Sigmoid colon (tissue), 7 donors: ENCODE data around the gene RBM47. TPM values are rescaled to one million over a fixed set of nuclear protein-coding genes. Genes with fewer than 3 reads are reported as not detected.

Experiments
- DNase-seq: peaks from one replicate; pipeline ENCODE4 v3.0.0-alpha.2; 2019
- H3K27ac ChIP-seq, 4 donors: fragments of 200-600 bp; sonication (generic); one replicate each; pipeline ENCODE4 v1.5.1; 2016 to 2019; ENCODE audit warnings: mild to moderate bottlenecking in 1 of 4
- H3K27me3 ChIP-seq, 3 donors: fragments of 200-600 bp; sonication (generic); one replicate each; pipeline ENCODE4 v1.5.1; 2019; ENCODE audit warnings: mild to moderate bottlenecking in 1 of 3
- H3K36me3 ChIP-seq, 4 donors: fragments of 200-600 bp; sonication (generic); one replicate each; pipeline ENCODE4 v1.5.1; 2016 to 2019
- H3K4me1 ChIP-seq, 4 donors: fragments of 200-600 bp; sonication (generic); one replicate each; pipeline ENCODE4 v1.5.1; 2017 to 2019
- H3K4me3 ChIP-seq, 4 donors: fragments of 200-600 bp; sonication (generic); one replicate each; pipeline ENCODE4 v1.5.1; 2017 to 2019; ENCODE audit warnings: mild to moderate bottlenecking in 2 of 4, moderate library complexity in 1 of 4
- H3K9me3 ChIP-seq, 4 donors: fragments of 200-600 bp in 3 of 4; sonication (generic) in 3 of 4; one replicate each; pipeline versions ENCODE4 v1.5.1 to v1.6.1; 2013 to 2019
- EP300 ChIP-seq, 4 donors: sonication (generic); formaldehyde crosslinking; IDR thresholded peaks; one replicate each; pipeline ENCODE4 v1.6.1; 2017; ENCODE audit warnings: antibody characterized with exemption in 4 of 4
- POLR2A ChIP-seq, 2 donors: fragments of 450-650 bp; IDR thresholded peaks; one replicate each; pipeline ENCODE4 v1.6.1; 2016; ENCODE audit warnings: antibody characterized with exemption in 2 of 2, mild to moderate bottlenecking in 2 of 2, moderate library complexity in 2 of 2
- POLR2AphosphoS5 ChIP-seq, 4 donors: sonication (generic); formaldehyde crosslinking; IDR thresholded peaks; one replicate each; pipeline ENCODE4 v1.6.1; 2017; ENCODE audit warnings: antibody characterized with exemption in 4 of 4
- WGBS, 2 donors: extraction: QIAGEN DNeasy Blood & Tissue Kit; methylation state at CpG; one replicate each; pipeline ENCODE4 v1.1.7; 2013; 5-methylcytosine and 5-hydroxymethylcytosine counted together
- intact Hi-C: fragments of 100-400 bp; cut with DNase I; formaldehyde crosslinking; loops from one replicate; pipeline ENCODE4 v1.15.1; 2023
- polyA plus RNA-seq, 3 donors: library from polyadenylated mRNA; stranded (reverse); fragments of 200-250 nt; gene quantifications; one replicate each; pipeline ENCODE4 v1.2.3, GENCODE V29; 2013
- total RNA-seq, 4 donors: library from RNA; depleted of rRNA; stranded (reverse); fragments of >200 nt; gene quantifications; one replicate each; pipeline ENCODE4 v1.1.0, GENCODE V29; 2016
- TF ChIP-seq, protein P1 (sequence below), 4 experiments: fragments of 450-650 bp in 3 of 4; fragments of 200-600 bp in 1 of 4; IDR thresholded peaks; one replicate each; pipeline ENCODE4 v1.5.1; 2016 to 2019; ENCODE audit warnings: antibody characterized with exemption in 4 of 4, mild to moderate bottlenecking in 3 of 4, moderate library complexity in 2 of 4
- donor health status: healthy with polysubstance abuse.
- donor health status: Bipolar disorder and iron deficiency.
- donor health status: healthy.

Gene RBM47
- total and polyA plus RNA-seq, 7 donors = 7.2 to 148 (median 21.2) TPM

DNA sequence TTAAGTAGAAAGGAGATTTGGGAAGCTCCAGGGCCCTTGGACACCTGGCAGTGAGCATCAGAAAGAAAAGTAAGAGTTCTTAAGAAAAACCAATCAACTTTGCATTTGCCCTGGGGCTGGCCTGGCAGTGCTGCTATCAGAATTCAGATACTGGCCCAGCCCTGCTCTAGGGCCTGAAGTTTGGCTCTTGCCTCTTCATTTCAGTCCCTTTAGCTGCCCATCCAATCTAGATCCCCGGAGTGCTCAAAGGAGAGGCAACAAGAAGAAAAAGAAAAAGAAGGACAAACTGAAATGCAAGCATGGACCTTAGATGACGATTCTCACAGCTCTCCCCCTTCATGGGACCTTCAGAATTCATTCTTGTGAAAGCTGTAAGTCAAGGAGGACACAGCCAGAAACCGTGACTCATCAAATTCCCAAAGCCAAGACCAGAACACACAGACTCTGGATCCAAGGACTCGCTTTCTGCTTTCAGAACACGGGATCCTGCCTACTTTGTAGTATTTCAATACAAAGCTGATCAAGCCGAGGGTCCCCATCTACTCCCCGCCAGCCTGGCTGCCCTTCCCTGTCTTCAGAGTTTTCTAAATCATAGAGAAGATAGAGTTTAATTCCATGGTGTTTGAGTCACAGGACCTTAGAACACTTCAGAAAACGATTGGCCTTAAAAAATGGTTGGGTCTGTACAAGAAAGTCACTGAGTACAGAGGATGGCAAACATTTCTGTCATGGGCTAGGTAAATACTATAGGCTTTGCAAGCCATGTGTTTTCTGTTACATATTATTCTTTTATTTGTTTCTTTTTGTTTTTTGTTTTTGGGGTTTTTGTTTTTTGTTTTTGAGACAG, 103.7 kb downstream of the RBM47 start:
- TF ChIP-seq, protein P1, sequence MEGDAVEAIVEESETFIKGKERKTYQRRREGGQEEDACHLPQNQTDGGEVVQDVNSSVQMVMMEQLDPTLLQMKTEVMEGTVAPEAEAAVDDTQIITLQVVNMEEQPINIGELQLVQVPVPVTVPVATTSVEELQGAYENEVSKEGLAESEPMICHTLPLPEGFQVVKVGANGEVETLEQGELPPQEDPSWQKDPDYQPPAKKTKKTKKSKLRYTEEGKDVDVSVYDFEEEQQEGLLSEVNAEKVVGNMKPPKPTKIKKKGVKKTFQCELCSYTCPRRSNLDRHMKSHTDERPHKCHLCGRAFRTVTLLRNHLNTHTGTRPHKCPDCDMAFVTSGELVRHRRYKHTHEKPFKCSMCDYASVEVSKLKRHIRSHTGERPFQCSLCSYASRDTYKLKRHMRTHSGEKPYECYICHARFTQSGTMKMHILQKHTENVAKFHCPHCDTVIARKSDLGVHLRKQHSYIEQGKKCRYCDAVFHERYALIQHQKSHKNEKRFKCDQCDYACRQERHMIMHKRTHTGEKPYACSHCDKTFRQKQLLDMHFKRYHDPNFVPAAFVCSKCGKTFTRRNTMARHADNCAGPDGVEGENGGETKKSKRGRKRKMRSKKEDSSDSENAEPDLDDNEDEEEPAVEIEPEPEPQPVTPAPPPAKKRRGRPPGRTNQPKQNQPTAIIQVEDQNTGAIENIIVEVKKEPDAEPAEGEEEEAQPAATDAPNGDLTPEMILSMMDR (IDR thresholded peaks at IDR 0.05) = no peak
- no peak for TF ChIP-seq EP300 (IDR thresholded peaks at IDR 0.05)
- no peak for TF ChIP-seq POLR2AphosphoS5 (IDR thresholded peaks at IDR 0.05)
- TF ChIP-seq POLR2A (IDR thresholded peaks at IDR 0.05) = no peak
- peaks cover 0 to 20% (median 10%) of the 10 kb centered on the region in 4 donors for H3K4me1 ChIP-seq
- no peaks in the 10 kb centered on the region for H3K36me3 ChIP-seq
- no peaks in the 10 kb centered on the region for H3K9me3 ChIP-seq
- no peak overlapping the region for H3K4me3 ChIP-seq
- no peak for DNase-seq
- 70 to 81% methylated on average over 8 of the region's 8 CpGs for WGBS, 2 donors
- peak overlapping the region in 3 of 4 donors; percentile 3 to 38 (median 3) for H3K27ac ChIP-seq
- intact Hi-C loops = no loop called here
- H3K27me3 ChIP-seq = no peaks in the 10 kb centered on the region

DNA sequence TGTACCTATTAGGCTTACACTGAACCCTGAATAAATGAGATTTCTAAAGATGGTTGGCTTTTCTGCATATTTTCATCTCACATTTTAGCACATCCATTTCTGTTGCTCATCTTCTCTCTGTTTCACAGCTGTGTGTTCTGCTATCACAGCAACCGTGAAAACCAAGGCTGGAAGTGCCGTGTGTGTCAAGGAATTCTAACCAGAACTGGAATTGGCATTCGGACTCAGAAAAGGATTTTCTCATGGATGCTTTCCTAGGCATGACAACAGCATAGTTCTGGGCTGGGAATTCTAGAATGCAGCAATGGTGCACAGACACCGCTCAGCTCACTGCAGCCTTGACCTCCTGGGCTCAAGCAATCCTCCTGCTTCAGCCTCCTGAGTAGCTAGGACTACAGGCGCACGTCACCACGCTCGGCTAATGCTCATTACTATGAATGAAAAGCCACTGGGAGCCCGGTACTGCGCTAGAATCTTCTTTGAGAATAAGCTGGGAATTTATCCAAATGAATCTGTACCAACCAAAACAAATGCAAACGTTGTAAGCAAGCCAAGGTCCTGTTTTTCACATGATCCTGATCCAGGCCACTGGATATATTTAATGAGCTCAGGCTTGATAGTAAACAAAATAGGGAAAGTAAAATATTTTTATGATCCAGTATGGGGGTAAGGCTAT, 105.2 kb downstream of the RBM47 start:
- no peaks in the 10 kb centered on the region for H3K9me3 ChIP-seq
- no peak overlapping the region for H3K4me3 ChIP-seq
- no peaks in the 10 kb centered on the region for H3K36me3 ChIP-seq
- H3K27me3 ChIP-seq = no peaks in the 10 kb centered on the region
- no peak for DNase-seq
- 77 to 79% methylated on average over 11 of the region's 11 CpGs for WGBS, 2 donors
- peaks cover 0 to 20% (median 10%) of the 10 kb centered on the region in 4 donors for H3K4me1 ChIP-seq
- H3K27ac ChIP-seq = no peak overlapping the region
- TF ChIP-seq POLR2A (IDR thresholded peaks at IDR 0.05) (no peak), EP300 (IDR thresholded peaks at IDR 0.05) (no peak), POLR2AphosphoS5 (IDR thresholded peaks at IDR 0.05) (no peak)
- TF ChIP-seq, protein P1 (IDR thresholded peaks at IDR 0.05) = no peak
- intact Hi-C loops = no loop called here

DNA sequence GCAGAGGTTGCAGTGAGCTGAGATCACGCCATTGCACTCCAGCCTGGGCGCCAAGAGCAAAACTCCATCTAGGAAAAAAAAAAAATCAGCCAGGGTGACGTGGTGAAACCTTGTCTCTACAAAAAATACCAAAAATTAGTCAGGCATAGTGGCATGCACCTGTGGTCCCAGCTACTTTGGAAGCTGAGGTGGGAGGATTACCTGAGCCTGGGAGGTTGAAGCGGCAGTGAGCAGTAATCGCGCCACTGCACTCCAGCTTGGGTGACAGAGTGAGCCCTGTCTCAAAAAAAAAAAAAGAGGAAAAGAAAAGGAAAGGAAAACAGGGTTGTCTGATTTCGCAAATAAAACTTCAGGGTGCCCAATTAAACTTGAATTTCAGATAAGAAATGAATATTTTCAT, 106.1 kb downstream of the RBM47 start:
- Histone ChIP-seq H3K27me3 (no peaks in the 10 kb centered on the region), H3K27ac (no peak overlapping the region), H3K4me3 (no peak overlapping the region), H3K9me3 (no peaks in the 10 kb centered on the region), H3K36me3 (no peaks in the 10 kb centered on the region), H3K4me1 (peaks cover 0 to 20% (median 10%) of the 10 kb centered on the region in 4 donors)
- WGBS, 2 donors = 80 to 95% methylated on average over 7 of the region's 7 CpGs
- no peak for TF ChIP-seq POLR2A (IDR thresholded peaks at IDR 0.05)
- TF ChIP-seq EP300 (IDR thresholded peaks at IDR 0.05) = no peak
- TF ChIP-seq, protein P1 (IDR thresholded peaks at IDR 0.05) = no peak
- no peak for TF ChIP-seq POLR2AphosphoS5 (IDR thresholded peaks at IDR 0.05)
- intact Hi-C loops = no loop called here
- DNase-seq = no peak

DNA sequence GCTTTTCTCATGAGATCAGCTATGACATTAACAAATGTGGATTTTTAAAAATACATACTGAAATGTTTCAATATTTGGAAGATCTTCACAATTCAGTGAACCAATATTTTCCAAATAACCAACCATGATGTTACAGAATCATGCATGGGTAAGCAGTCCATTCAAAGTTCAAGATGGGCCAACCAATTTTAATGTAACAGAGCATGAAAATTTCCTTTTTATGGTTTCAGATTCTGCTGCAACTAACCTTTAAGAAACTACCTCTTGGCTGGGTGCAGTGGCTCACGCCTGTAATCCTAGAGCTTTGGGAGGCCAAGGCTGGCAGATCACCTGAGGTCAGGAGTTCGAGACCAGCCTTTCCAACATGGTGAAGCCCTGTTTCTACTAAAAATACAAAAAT, 107.7 kb downstream of the RBM47 start:
- intact Hi-C loops = no loop called here
- Histone ChIP-seq H3K4me3 (no peak overlapping the region), H3K9me3 (no peaks in the 10 kb centered on the region), H3K27ac (no peak overlapping the region), H3K4me1 (peaks cover 0 to 20% (median 10%) of the 10 kb centered on the region in 4 donors), H3K36me3 (no peaks in the 10 kb centered on the region), H3K27me3 (no peaks in the 10 kb centered on the region)
- WGBS, 2 donors = 86 to 93% methylated on average over 2 of the region's 2 CpGs
- TF ChIP-seq, protein P1 (IDR thresholded peaks at IDR 0.05) = no peak
- TF ChIP-seq POLR2A (IDR thresholded peaks at IDR 0.05) (no peak), EP300 (IDR thresholded peaks at IDR 0.05) (no peak), POLR2AphosphoS5 (IDR thresholded peaks at IDR 0.05) (no peak)
- DNase-seq = no peak
